ENCODE measurements around the gene SATB2.

The SATB2 gene

GRCh38 chr2:199322151-199322550 lies 135.6 kb downstream of the SATB2 start:
- no peak for DNase-seq (ENCODE audit: low read depth)

DNA sequence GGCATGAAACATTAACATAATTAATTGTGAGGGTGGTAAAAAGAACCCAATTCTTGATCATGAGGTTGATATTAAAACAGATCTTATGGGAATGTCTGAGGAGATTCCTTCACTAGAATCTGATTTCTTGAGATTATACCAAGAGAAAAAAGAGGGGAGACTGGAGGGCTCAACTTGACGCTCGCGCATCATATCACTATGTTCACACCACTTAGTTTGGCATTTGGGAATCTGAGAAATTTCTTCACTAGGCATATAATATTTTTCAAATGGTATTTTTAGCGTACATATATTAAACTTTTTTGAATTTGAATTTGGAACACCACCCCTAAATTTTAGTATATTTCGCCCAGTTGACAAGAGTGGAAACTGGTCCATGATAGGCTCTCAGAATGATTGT lies 140.1 kb downstream of the SATB2 start:
- no peak for DNase-seq (ENCODE audit: low read depth)

DNA sequence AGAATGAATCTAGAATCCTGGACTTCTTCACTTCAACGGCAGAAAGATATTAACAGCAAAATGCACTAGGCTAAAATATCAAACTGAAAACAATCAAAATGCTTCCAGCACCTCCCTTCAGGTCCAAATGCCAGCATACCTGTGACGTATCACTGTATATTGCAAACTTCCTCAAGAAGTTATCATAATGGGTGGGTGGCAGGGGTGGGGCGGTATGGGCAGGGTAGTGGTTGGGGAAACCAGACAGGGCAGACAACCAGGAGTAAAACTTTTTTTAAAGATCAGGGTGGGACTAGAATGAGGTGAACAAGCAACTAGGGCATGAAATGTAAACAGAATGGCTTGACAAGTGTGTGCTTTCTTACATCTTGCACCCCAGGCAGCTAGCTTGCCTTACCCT lies 140.9 kb downstream of the SATB2 start:
- DNase-seq (ENCODE audit: low read depth), result no peak

- DNase-seq (ENCODE audit: low read depth), result no peak
Observed at GRCh38 chr2:199315299-199316179, 142.2 kb downstream of the SATB2 start.

GRCh38 chr2:199312931-199313330 lies 144.8 kb downstream of the SATB2 start:
- DNase-seq (ENCODE audit: low read depth), result no peak

GRCh38 chr2:199310771-199311585 lies 146.8 kb downstream of the SATB2 start:
- no peak for DNase-seq (ENCODE audit: low read depth)

GRCh38 chr2:199309973-199310372 lies 147.8 kb downstream of the SATB2 start:
- DNase-seq (ENCODE audit: low read depth), result no peak

GRCh38 chr2:199309411-199309810 lies 148.3 kb downstream of the SATB2 start:
- no peak for DNase-seq (ENCODE audit: low read depth)

DNA sequence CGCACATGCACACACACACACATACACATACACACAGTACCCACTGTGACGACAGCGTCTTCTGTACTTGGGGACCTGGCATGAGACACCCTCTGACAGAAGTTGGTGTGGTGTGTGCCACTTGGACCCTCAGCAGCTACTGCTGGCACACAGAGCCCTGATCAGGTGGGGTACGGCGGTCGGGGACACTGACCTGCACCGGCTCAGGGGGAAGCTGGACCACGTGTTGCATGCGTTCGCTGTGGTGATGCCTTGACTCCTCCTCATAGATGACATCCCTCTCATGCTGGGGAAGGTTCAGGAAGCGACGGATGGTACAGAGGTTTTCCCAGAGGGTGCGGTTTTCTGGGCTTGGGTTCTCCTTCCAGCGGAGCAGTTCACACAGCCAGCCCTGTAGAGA lies 149.2 kb downstream of the SATB2 start:
- DNase-seq (ENCODE audit: low read depth), result no peak

GRCh38 chr2:199307461-199307860 lies 150.3 kb downstream of the SATB2 start:
- no peak for DNase-seq (ENCODE audit: low read depth)

GRCh38 chr2:199306116-199306515 lies 151.6 kb downstream of the SATB2 start:
- no peak for DNase-seq (ENCODE audit: low read depth)

- no peak for DNase-seq (ENCODE audit: low read depth)
Observed at GRCh38 chr2:199303728-199304177, 154.0 kb downstream of the SATB2 start.

DNA sequence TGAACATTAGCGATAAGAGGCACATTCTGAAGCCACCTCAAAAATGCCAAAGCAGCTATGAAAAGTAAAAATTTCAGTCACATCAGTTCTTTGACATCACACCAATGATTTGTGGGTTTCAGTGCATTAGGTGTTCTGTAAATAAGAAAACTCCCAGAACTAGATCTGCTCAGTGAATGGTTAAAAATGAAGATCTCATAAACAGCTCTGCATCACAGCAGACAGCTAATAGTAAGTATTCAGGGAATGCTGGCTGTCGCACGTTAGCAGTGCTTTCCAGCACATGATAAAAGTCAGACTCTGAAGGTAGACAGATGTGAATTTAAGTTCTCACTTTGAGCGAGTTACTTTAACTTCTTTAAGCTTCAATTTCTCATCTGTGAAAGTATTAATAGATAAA lies 154.9 kb downstream of the SATB2 start:
- DNase-seq (ENCODE audit: low read depth), result no peak

DNA sequence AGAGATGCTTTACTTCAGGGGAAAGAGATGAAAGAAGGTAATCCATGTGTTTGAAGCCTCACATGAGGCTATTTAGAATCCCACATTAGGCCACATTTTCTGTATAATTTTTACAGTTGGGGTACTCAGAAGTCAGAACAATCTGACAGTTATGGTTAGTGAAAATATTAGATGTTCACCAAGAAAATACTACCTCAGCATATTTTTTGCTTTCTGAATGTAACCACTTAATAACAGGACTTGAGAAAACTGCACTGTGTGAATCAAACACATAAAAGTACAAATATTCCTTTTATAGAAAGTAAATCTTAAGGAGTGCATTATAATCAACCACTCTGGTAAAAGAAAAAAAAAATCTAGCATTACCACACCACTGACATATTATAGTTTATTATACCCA lies 169.3 kb downstream of the SATB2 start:
- DNase-seq (ENCODE audit: low read depth), result no peak

DNA sequence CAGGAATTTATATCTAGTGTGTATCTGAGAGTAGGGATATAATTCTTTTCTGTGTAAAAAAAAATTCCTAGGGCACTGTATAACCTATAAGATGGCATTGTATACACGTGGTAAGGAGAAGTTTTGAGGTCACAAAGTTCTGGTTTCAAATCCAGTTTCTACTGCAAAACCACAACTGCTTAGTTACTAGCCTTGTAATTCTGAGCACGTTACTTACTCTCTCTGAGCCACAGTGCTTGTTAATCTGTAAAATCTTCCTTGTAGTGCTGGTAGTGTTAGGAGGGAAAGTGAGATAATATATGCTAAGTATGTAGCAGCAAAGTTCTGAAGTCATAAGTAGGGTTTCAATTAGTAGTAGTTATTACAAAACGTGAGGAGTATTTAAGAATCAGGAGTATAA lies 175.4 kb downstream of the SATB2 start:
- no peak for DNase-seq (ENCODE audit: low read depth)

- DNase-seq (ENCODE audit: low read depth), result no peak
Observed at GRCh38 chr2:199279146-199279545, 178.6 kb downstream of the SATB2 start.

- no peak for DNase-seq (ENCODE audit: low read depth)
Observed at GRCh38 chr2:199278099-199278498, 179.6 kb downstream of the SATB2 start.

- DNase-seq (ENCODE audit: low read depth), result no peak
Observed at GRCh38 chr2:199273042-199273511, 184.7 kb downstream of the SATB2 start.

- DNase-seq (ENCODE audit: low read depth), result no peak
Observed at GRCh38 chr2:199261936-199262335, 195.8 kb downstream of the SATB2 start.

DNA sequence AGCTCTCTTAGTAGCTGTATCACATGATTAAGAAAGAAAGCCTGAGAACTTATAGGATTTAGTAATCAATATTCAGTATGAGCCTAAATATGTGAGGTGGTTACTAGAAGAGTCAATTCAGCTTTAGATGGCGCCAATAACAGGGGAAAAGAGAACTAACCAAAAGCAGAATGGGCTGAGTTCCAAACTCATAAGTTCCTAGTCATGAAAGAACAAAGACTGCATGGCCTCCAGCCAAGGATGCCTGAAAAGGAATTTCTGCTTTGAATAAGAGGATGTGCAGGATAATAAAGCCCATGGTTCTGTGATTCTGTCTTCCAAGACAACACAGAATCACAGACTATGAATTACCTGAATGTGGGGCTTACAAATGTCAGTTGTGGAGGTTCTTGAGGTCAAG lies 196.5 kb downstream of the SATB2 start:
- DNase-seq (ENCODE audit: low read depth), result no peak

GRCh38 chr2:199259671-199260070 lies 198.1 kb downstream of the SATB2 start:
- no peak for DNase-seq (ENCODE audit: low read depth)

DNA sequence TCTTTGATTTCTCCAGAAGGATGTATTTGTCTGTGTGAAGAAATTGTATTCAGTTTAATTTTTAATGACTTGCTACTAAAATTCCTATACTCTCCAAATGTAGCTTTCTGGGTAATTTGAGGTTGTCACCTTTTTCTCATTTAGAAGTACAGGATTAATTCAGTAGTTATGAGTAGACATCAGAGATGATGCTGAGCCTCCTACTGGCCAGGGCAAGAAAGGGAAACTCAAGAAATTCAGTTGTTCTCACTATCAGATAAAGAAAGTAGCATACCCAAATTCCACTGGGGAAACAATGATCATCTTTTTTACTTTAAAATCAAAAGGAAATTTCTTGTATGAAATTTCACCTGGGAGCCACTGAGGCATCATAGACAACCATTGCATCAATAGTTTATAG lies 199.4 kb downstream of the SATB2 start:
- no peak for DNase-seq (ENCODE audit: low read depth)

Data from T-helper 22 cell (primary cell).